ENCODE measurements around the gene APOBEC4.
A peak's percentile ranks its signal among the peaks of the same experiment; 100 is the strongest.
"Not testable (repeated sequence)": the region's sequence is repeated elsewhere in the genome, so short reads cannot be mapped to it uniquely, and the experiment has no call there.

The APOBEC4 gene

GRCh38 chr1:183652547-183653461, at the start of gene APOBEC4:
Gene APOBEC4, minus strand, starts transcription at chr1:183653316. Its CDS starts 4,535 bp downstream, at chr1:183648781.
- no peak for DNase-seq

- DNase-seq: no peak
Measured at GRCh38 chr1:183702813-183703198, 49.7 kb upstream of the APOBEC4 start.

- no peak for DNase-seq
Measured at GRCh38 chr1:183702087-183702812, 49.1 kb upstream of the APOBEC4 start.

- no peak for DNase-seq
Measured at GRCh38 chr1:183699616-183700160, 46.6 kb upstream of the APOBEC4 start.

GRCh38 chr1:183697814-183698590, 44.9 kb upstream of the APOBEC4 start:
- DNase-seq: no peak

- DNase-seq: no peak
Measured at GRCh38 chr1:183696981-183697380, 43.9 kb upstream of the APOBEC4 start.

- no peak for DNase-seq
Measured at GRCh38 chr1:183694755-183695154, 41.6 kb upstream of the APOBEC4 start.

GRCh38 chr1:183694066-183694465, 41.0 kb upstream of the APOBEC4 start:
- DNase-seq: no peak

- no peak for DNase-seq
Measured at GRCh38 chr1:183693521-183693920, 40.4 kb upstream of the APOBEC4 start.

- DNase-seq: no peak
Measured at GRCh38 chr1:183689762-183690204, 36.7 kb upstream of the APOBEC4 start.

GRCh38 chr1:183688341-183689060, 35.4 kb upstream of the APOBEC4 start:
- no peak for DNase-seq

GRCh38 chr1:183687546-183688304, 34.6 kb upstream of the APOBEC4 start:
- no peak for DNase-seq

GRCh38 chr1:183686229-183686628, 33.1 kb upstream of the APOBEC4 start:
- no peak for DNase-seq

GRCh38 chr1:183685112-183685713, 32.1 kb upstream of the APOBEC4 start:
- DNase-seq: peak; percentile 17

- DNase-seq: not testable (repeated sequence)
Measured at GRCh38 chr1:183679363-183679762, 26.2 kb upstream of the APOBEC4 start.

- DNase-seq: no peak
Measured at GRCh38 chr1:183678819-183679218, 25.7 kb upstream of the APOBEC4 start.

- DNase-seq: no peak
Measured at GRCh38 chr1:183676586-183677189, 23.6 kb upstream of the APOBEC4 start.

- DNase-seq: no peak
Measured at GRCh38 chr1:183675883-183676585, 22.9 kb upstream of the APOBEC4 start.

GRCh38 chr1:183675381-183675780, 22.3 kb upstream of the APOBEC4 start:
- DNase-seq: no peak

- no peak for DNase-seq
Measured at GRCh38 chr1:183674886-183675285, 21.8 kb upstream of the APOBEC4 start.

Measured in CD4-positive, alpha-beta T cell treated with Interleukin-15 for 1 hour (primary cell).